GM18511 (cell line): ENCODE results near the gene DNMT3B.
A peak's percentile ranks its signal among the peaks of the same experiment; 100 is the strongest.
"Not testable (repeated sequence)": the region's sequence is repeated elsewhere in the genome, so short reads cannot be mapped to it uniquely, and the experiment has no call there.

Source experiments
- ATAC-seq: cut with Tn5 transposase; IDR thresholded peaks from one replicate; pipeline ENCODE4 v1.9.1; 2021; ENCODE audit warnings: mild to moderate bottlenecking, moderate library complexity; ENCODE audit not compliant: unreplicated experiment

The DNMT3B gene

DNA sequence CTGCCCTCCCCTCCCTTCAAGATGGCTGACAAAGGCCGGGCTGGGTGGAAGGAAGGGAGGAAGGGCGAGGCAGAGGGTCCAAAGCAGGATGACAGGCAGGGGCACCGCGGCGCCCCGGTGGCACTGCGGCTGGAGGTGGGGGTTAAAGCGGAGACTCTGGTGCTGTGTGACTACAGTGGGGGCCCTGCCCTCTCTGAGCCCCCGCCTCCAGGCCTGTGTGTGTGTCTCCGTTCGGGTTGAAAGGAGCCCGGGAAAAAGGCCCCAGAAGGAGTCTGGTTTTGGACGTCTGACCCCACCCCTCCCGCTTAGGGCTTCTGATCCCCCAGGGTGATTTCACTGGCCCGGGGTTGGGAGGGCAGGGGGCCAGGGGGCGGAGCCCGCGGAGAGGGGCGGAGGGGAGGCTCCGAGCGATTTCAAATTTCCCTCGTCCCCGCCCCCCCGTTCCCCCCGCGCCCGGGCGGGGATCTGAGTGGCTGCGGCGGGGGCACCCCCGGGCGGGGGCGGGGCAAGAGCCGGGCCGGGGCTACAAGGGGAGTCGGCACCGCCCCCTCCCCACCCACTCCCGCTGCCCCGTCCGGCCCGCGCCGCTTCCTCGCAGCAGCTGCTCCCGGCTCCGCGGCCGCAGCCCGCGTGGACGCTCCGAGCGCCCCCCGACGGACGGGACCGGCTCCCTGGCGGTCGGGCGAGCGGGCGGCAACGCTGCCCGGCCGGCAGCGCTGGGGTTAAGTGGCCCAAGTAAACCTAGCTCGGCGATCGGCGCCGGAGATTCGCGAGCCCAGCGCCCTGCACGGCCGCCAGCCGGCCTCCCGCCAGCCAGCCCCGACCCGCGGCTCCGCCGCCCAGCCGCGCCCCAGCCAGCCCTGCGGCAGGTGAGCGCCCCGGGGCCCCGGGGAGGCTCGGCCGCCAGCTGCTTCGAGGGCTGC, at the start of gene DNMT3B:
Gene DNMT3B, plus strand, starts transcription at position 555 of the 923 bp plus-strand sequence. CDS start 17,939 bp downstream, outside the sequence.
- ATAC-seq, result peak; percentile 76

DNA sequence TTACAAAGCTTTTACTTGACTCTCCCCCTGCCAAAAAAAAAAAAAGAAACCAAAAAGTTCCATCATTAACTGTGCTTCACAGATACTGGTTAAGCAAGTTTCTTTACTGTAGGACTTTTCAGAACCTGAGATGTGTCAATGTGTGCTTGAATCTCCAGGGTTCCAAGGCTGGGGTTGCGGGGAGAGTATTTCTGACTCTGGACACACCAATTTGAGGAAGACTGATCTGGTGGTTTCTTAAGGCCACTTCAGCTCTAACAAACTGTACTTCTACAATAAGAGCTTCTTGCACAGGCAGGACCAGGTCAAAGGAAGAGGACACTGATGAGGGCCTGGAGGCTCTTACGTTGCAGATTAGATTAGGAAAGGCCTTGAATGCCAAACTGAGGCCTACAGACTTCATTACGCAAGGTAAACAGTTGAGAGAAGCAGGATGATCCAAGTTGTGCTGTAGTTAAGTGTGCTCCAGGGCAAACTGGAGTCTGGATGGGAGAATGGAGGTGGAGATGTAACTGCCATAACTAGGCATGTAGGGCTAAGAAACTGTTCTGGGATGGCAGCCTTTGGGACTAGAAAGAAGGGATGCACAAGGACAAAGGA, 43.3 kb upstream of the DNMT3B start:
- ATAC-seq, result no peak

DNA sequence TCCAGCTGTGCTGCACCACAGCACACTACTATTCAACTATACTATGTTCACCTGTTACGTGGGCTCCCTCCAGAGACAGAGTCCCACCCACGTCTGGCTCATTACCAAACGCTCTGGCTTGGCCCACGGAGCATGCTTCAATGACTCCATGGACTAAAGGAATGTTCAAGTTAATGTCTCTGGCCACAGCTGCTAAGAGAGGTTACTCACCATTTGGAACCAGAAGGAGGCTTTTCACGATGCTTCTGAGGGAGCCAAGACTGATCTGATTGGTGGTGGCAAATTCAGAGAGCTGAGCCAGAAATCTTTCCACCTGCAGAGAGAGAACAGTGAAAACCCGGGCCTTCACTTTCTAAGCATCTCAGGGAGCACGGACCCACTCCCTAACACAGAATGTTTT, 34.5 kb upstream of the DNMT3B start:
- no peak for ATAC-seq

DNA sequence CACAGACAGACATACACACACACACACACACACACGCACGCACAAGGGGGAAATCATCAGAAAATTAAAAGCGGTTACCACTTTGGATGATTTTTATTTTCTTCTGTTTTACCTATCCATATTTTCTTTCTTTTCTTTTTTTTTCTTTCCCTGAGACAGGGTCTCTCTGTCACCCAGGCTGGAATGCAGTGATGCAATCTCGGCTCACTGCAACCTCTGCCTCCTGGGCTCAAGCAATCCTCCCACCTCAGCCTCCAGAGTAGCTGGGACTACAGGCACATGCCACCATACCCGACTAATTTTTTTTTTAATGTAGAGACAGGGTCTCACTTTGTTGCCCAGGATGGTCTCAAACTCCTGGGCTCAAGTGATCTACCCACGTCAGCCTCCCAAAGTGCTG, 33.8 kb upstream of the DNMT3B start:
- not testable (repeated sequence) for ATAC-seq

DNA sequence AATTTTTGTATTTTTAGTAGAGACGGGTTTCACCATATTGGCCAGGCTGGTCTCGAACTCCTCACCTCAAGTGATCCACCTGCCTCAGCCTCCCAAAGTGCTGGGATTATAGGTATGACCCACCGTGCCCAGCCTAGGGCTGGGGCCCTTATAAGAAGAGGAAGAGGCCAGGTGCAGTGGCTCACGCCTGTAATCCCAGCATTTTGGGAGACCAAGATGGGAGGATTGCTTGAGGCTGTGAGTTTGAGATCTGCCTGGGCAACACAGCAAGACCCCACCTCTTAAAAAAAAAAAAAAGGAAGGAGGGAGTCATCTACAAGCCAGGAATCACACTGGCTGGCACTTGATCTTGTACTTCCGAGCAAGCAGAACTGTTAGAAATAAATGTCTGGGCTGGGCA, 32.9 kb upstream of the DNMT3B start:
- not testable (repeated sequence) for ATAC-seq

DNA sequence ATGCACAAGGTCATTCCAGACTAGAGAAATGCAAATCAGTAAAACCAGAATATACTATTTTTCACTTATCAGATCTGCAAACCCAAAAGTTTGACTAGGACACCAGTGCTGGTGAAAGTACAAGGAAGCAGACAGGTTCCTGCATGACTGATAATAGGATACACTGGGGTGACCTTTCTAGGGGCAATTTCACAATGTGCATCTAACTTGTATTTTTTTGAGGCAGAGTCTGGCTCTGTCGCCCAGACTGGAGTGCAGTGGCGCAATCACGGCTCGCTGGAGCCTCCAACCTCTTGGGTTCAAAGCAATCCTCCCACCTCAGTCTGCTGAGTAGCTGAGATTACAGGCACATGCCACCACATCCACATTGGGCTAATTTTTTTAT, 30.3 kb upstream of the DNMT3B start:
- no peak for ATAC-seq

DNA sequence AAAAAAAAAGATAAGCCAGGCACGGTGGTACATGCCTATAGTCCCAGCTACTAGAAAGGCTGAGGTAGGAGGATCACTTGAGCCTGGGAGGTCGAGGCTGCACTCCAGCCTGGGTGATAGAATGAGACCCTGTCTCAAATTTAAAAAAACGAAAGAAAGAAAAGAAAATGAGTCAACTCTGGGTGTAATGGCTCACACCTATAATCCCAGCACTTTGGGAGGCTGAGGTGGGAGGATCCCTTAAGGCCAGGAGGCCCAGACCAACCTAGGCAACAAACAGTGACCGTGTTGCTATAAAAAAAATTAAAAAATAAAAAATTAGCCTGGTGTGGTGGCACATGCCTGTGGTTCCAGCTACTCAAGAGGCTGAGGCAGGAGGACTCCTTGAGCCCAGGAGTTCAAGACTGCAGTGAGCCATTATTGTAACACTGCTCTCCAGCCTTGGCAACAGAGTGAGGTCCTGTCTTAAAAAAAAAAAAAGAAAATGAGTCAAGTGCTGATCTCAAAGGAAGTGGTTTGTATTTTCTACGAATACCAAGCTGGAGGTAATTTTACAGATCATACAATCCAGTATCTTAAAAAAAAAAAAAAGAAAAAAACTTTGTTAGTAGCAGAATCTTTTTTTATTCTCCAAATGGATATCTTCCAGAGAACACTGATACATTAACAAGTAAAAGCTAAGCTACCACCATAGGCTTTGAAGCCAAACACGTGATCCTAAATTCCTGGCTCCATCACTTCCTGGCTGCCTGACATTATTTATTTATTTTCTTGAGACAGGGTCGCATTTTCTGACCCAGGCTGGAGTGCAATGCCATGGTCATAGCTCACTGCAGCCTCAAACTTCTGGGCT, 24.6 kb upstream of the DNMT3B start:
- no peak for ATAC-seq

DNA sequence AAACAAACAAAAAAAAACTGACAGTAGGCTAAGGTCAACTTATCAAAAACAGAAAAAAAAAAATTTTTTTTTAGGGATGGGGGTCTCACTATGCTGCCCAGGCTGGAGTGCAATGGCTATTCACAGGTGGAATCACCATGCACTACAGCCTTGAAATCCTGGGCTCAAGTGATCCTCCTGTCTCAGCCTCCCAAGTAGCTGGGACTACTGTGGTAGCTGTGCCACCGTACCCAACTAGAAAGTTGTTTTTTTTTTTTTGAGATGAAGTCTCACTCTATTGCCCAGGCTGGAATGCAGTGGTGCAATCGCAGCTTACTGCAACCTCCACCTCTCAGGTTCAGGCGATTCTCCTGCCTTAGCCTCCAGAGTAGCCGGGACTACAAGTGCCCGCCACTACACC, 21.0 kb upstream of the DNMT3B start:
- no peak for ATAC-seq

DNA sequence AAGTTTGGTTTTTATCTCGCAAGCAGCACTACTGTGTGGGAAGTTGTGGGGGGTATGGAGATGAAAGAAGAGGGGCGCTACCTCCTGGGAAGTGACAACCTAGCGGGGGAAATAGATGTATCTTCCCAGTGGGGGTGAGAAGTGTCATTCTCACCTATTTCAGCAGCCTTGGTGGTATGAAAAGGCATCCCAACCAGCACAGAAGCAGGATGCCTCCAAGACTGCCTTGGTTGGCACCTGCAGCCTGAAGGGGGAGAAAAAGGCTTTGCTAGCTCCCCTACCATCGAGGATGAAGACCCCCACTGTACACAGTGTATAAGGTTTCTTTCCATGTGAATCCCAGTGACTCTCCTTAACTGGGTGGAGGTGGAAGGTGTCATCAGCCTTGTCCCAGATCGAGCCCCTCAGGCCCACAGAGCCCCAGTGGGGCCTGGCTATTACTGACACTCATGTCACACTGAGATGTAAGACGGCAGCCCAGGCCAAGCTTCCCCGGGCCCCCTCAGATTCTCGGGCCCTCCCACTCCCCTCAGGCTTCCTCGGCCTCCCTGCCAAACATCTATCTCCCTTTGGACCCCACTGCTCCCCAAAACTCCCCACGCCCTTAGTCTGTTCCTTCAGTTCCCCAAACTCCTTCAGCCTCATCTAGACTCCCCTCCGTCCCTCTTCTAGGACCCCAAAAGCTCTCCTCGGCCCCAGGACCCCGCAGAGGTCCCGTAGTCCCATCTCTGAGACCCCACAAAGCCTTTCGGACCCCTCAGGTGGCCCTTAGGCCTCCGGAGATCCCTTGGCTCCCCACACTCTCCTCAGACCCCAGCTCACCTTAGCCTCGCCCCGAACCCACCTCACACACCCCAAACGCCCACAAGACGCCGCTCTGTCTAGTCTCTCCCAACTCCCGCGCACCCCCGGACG, 19.6 kb upstream of the DNMT3B start:
- peak; percentile 5 for ATAC-seq

DNA sequence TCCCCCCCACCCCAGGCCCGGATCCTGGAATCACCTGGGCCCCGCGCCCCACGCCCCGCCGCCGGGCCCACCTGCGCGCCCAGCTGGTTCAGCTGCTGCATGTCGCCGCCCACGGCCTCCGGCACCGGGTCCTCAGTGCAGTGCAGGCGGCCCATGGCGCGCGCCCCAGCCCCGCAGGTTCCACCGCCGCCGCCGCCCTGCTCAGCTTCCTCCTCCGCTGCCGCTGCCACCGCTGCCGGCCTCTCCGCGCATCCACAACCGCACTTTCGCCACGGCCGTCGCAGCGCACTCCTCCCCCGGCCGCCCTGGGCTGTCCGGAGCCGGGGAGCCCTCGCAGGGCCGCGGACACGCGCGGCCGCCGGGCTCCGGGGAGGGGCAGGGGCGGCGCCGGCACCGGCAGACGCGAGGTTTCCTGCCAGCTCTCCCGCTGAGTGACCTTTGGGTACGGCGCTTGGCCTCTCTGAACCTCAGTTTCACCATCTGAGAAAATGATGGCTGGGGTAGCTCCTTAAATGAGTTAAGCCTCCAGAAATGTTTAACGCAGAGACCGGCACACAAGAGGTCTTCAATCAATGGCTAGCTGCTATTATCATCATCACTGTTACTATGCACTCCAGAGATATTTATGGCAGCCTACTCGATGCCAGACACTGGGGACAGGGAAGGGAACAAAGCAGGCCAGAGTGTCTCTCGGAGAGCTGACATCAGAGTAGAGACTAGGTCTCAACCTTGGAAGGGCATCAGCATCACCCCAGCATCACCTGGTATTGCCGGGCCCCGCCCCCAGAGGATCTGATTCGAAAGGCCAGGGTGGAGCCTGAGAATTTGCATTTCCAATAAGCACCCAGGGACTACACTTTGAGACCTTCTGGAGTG, 18.7 kb upstream of the DNMT3B start, which contains the start of gene COMMD7:
Gene COMMD7, minus strand, starts transcription at position 231 of the 876 bp plus-strand sequence. Its CDS starts 76 bp downstream, at position 155.
- ATAC-seq, result peak; percentile 73

DNA sequence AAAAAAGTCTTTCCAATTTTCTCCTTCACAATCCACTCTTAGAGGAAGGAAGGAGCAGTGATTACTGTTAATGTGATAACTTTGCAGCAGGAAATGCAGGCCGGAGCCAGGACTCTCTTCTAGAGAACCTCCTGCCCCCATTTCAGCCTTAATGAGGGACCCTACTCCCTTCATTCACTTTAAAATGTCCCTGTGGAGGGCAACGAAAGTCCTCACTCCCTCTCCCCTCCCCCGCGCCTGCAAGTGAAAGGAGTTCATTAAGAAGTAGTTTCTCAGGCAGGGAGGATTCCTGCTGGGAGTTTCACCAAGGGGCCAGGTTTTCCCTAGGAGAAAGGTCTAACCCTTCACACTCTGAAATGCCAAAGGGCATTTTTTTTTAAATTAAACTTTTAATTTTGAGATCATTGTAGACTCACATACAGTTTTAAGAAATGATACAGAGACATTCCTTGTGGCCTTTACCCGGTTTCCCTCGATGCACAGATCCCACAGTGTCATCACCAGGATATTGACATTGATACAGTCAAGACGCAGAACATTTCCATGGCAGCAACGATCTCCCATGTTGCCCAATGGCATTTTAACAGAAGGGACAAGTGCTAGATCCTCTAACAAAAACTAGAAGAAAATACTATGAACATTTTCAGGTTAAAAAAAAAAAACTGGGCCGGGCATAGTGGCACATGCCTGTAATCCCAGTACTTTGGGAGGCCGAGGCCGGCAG, 12.1 kb upstream of the DNMT3B start:
- no peak for ATAC-seq

DNA sequence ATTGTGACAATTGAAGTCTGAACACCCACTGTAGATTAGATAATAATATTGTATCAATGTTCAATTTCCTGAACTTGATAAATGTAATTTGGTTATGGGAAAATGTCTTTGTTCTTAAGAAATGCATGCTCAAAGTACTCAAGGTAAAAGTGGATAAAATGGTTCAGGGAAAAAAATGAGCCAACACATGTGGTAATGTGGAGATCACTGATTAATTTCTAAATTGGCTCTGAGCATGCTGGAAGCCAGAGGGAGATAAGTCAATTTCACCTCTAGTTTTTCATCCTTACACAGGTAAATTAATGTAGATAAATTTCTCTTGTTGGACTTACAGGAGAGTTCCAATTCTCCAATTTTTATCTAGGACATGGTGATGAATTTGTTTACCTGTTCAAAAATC, 10.9 kb upstream of the DNMT3B start:
- ATAC-seq, result no peak

DNA sequence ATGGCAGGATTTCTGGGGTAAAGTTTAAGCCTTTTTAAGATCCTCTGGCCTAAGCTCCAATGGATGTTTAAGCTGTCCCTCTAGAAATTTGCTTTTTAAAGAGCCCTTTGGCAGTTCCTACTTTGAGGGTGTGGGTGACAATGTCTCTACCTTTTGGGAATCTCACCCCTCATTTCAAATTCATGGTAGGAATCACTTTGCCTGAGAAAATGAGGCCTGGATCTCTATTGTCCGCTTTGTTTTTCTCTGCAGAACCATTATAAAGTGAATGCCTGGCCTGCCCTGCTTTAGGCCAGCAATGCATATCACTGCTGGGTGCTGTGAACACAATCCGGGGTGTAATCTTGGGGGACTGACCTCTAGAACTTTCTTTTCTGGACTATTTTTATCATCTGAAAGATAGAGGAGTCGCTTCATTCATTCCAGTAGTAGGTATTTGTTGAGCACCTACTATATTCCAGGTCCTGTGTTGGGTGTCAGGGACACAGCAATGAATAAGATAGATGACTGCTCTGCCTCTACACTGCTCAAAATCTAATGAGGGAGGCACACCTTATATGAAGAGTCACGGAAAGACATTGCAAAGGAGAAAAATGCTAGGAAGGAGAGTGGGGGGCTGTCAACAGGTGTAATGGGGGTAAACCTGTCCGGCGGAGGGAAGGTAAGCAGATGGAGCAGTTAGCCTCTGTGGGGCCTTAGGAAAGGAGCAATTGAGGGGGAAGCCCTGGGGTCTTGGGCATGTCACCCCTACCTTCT, 10.3 kb upstream of the DNMT3B start:
- no peak for ATAC-seq

DNA sequence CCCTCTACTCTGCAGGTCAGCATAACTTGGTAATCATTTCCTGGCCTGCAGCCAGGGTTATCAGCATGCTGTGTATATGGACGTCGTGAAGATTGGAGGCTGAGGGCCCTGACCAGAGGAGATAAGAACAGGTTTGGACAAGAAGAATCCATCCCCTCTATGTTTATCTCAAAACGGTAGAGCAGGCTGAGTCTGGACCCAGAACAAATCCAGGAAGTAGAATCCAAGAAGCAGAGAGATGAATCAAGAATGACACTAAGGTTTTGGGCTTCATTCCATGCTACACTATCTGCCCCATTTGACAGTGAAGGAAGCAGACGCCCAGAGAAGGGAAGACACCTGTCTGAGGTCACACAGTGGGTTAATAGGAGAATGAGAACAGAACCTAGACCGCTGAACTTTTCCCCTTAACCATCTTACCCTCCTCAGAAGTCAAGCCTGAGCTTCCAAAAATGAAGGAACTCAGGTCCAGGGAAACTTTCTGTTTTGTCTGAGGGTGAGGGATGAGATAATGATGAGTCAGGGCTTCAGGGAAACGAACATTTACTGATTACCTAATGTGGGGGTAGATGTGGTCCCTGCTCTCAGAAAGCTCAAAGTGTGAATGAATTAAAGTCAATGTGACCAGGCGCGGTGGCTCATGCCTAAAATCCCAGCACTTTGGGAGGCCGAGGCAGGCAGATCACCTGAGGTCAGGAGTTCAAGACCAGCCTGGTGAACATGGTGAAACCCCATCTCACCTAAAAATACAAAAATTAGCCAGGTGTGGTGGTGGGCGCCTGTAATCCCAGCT, 9.5 kb upstream of the DNMT3B start:
- no peak for ATAC-seq

DNA sequence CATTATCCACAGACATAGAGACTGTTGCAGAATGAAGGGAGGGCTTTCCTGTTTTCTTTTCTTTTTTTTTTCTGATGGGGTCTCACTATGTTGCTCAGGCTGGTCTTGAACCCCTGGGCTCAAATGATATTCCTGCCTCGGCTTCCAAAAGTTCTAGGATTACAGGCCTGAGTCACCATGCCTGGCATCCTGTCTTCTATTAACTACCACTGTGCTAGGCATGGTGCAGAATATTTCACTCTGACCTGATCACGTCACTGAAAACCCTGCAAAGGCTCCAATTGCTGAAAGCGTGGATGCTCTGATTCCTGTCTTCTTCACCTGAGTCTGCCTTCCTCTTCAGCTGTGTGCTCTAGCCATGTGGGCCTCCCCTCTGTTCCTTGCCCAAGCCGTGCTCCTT, 8.5 kb upstream of the DNMT3B start:
- no peak for ATAC-seq

DNA sequence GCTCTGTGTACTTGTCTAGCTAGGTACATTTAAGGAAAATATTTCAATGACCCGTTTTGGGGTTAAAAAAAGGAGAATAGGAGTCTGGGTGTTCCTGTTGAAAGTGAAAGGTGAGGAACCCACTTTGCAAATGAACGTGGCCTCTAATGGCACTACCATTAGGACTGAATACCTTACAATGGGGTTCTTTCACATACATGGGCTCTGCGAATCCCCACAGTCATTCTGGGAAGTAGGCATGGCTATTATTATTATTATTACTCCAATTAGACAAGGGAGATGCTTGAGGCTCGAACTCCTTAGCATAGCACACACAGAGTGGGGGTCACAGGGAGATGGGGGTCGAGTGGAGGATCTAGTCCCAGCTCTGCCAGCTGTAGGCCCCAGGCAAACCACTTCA, 6.0 kb upstream of the DNMT3B start:
- no peak for ATAC-seq

DNA sequence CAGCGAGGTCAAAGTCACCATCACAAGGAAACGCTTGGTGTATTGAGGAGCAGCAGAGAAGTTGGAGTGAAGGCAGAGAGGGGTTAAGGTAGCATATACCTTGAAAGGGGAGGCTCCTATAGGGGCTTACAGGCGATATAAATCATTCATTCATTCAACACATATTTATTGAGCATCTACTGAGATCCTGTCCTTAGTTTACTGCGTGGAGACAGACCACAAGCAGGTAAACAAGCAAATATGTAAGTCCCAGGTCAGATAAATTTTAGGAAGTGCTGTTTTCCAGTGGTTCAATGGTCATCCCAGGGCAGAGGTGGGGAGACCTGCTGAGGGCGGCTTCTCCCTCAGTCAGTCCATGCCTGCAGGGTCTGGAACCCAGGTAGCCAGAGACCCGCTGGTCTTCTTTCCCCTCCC, 761 bp upstream of the DNMT3B start:
- ATAC-seq, result no peak
